ENCODE results near the gene CACNA1C.
"Not testable (repeated sequence)": the region's sequence is repeated elsewhere in the genome, so short reads cannot be mapped to it uniquely, and the experiment has no call there.

Gene CACNA1C

DNA sequence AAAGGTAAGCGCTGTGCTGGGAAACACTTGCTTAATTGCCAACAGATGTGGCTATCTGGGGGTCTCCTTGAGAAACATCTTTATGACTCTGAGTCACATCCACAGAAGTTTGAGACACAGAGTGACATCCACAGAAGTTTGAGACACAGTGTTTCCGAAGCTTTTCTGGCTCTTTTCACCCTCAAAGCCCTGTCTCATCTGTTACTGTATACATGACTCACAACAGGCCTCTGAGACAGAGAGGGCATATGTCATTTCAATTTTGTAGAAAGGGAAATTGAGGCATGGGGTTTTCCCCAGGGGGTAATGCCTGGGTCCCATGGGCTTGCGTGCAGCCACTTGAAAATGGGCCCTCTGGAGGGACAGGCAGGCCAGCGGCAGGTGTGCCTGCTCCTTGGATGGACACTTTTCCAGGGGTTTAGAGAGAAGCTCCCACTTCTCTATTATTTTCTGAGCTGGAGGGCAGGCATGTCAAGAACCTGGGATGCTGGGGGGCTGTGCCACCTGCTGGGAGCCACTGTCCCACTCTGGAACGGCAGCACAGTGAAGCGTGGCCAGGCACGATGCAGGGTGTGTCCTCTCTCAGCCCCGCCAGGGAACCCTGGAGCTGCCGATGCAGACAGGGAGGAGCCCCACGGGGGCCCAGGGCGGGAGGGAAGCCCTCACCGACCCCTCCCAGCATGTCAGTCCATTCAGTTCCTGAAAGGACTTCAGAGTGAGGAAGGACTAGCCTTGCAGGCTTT is 630.7 kb downstream of the CACNA1C start:
- no peak for DNase-seq (ENCODE audit: low spot score)

GRCh38 chr12:2684026-2684325 is 631.2 kb downstream of the CACNA1C start:
- not testable (repeated sequence) for DNase-seq (ENCODE audit: low spot score)

GRCh38 chr12:2685620-2686279 is 633.0 kb downstream of the CACNA1C start:
- DNase-seq (ENCODE audit: low spot score) = not testable (repeated sequence)

GRCh38 chr12:2686280-2686646 is 633.5 kb downstream of the CACNA1C start:
- no peak for DNase-seq (ENCODE audit: low spot score)

DNA sequence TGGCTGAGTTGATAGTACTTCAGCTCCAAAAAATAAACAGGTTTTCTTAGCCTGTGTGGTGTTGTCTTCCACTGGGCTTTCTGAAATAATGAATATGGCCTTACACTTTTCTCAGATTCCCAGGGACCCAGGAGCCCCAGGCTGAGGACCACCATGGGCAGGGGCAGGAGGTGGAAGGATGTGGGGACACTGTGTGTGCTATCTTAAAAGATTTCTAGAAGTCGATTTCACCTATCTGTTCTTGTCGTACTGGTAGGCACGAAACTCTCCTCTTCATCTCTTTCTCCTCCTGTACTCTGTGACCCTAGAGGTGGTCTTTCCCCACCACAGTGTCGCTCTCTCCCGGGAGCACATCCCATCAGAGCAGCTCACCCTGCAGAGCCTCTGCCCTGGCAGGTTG is 634.3 kb downstream of the CACNA1C start:
- no peak for DNase-seq (ENCODE audit: low spot score)

GRCh38 chr12:2687726-2688125 is 634.9 kb downstream of the CACNA1C start:
- no peak for DNase-seq (ENCODE audit: low spot score)

GRCh38 chr12:2688381-2688931 is 635.7 kb downstream of the CACNA1C start:
- no peak for DNase-seq (ENCODE audit: low spot score)

DNA sequence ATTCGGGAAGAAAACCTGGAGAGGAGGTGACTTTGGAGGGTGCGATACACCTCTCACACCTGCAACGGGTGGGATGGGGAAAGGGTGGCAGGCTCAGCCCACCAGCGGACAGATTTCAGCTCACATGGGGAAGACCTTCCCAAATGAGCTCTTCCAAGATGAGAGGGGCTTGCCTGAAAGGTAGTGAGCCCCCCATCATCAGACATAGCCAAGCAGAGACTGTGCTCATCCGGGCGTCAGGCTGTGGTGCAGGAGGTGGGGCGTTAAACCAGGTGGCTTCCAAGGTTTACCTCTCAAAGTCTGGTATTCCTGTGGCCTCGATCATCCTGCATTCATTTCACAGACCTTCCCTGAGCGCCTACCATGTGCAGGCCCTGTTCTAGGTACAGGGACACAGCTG is 636.6 kb downstream of the CACNA1C start:
- DNase-seq (ENCODE audit: low spot score) = no peak

- DNase-seq (ENCODE audit: low spot score) = no peak
These were observed 637.1 kb downstream of the CACNA1C start for GRCh38 chr12:2689879-2690278.

DNA sequence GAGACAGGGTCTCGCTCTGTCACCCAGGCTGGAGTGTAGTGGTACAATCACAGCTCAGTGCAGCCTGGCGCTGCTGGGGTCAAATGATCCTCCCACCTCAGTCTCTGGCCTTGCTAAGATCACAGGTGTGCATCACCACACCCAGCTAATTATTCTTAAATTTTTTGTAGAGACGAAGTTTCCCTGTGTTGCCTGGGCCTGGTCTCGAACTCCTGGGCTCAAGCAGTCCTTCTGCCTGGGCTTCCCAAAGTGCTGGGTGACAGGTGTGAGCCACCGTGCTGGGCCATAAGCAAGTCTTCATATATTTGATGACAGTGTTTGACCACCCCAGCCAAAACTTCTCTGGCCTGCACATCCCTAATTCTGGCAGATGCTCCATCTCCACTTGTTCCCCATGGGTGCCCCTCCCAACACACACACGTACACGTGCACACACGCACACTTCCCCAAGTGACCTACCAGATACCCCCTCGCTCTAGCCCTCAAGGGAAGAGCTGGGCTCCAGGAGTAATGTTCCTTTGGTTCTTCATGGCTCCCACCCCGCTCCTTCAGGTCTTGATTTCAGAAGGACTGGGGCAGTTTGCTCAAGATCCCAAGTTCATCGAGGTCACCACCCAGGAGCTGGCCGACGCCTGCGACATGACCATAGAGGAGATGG is 637.7 kb downstream of the CACNA1C start:
- DNase-seq (ENCODE audit: low spot score) = no peak

GRCh38 chr12:2691006-2691344 is 638.2 kb downstream of the CACNA1C start:
- DNase-seq (ENCODE audit: low spot score) = no peak

DNA sequence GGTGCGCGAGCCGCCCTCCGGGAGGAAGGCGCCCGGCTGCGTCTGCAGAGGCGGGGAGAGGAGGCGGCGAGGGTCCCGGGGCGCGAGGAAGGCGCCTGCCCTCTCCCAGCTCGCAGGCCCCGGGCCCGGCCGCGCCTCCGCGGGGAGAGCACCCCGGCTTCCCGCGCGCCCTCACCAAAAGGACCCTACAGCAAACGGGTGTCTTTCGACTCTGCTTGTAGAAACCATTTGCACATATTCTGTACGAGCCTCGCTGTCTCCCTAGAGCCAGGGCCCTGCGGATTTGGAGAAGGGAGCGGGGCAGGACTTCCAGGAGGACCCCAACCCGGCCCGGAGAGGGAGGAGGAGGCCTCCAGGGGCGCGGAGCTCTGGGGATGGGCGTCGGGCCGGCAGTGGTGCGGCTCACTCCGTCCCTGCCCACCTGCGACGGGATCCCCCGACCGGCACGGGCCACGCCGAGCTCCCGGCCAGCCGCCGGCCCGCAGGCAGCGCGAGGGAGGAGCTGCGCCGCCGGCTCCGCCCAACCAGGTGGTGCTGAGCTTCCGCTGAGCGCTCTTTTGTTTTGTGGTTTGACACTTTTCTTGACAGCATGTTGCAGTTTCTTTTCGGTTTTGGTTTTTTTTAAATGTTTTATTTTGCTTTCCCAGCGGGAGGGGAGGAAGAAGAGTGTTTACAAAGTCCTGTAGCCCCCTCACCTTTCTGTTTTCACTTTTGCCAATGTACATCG is 638.7 kb downstream of the CACNA1C start:
- DNase-seq (ENCODE audit: low spot score) = no peak

GRCh38 chr12:2692080-2692479 is 639.3 kb downstream of the CACNA1C start:
- no peak for DNase-seq (ENCODE audit: low spot score)

GRCh38 chr12:2693244-2693860 is 640.6 kb downstream of the CACNA1C start:
- DNase-seq (ENCODE audit: low spot score) = no peak

DNA sequence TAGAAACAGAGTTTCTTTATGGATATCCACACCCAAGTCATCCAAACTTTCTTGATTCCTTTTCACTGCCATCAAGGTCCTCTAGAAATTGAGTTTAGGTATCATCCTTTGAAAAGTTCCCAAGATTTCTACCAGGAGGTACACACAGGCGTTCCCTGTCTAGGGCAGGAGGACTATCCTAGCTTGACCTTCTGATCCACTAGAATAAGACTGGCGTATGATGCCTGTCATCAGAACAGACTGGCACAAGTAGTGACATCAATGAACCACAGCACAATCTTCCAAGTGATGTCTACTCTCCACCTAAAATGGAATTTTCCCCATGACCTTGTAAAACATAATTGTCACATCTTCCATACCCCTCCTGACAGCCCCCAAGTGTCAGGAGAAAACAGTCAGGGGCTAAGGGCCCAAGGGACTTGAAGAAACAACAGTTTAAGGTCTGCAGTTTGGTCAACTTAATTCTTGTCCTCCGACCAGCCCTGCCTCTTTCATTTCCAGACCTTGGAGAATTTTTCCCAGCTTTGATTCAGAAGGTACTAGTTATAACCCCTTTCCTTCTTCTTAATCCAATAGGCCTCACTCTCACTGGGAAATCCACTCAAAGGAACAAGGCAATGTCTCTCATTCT is 641.3 kb downstream of the CACNA1C start:
- DNase-seq (ENCODE audit: low spot score) = no peak

GRCh38 chr12:2696136-2696535 is 643.3 kb downstream of the CACNA1C start:
- no peak for DNase-seq (ENCODE audit: low spot score)

- DNase-seq (ENCODE audit: low spot score) = no peak
These were observed 644.4 kb downstream of the CACNA1C start for GRCh38 chr12:2697057-2697800.

- no peak for DNase-seq (ENCODE audit: low spot score)
These were observed 645.8 kb downstream of the CACNA1C start for GRCh38 chr12:2698566-2698965.

DNA sequence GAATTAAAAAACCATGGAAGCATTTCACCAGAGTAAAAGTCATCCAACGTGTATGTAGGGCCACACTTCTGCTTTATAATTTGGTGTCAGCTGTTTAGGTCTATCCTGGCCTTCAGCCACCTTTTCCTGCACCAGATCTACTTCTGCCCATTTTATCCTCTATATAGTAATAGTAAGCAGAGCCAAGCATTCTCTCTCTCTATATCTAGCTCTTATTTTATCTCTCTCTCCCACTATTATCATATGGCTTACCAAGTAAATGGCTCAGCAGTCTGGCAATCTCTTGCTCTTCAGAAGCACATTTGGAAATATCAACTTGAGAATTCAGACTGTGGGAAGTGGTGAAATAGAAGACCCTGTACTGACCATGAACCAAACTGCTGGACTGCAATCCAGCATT is 657.9 kb downstream of the CACNA1C start:
- no peak for DNase-seq (ENCODE audit: low spot score)

- no peak for DNase-seq (ENCODE audit: low spot score)
These were observed 666.6 kb downstream of the CACNA1C start for GRCh38 chr12:2719392-2719791.

- no peak for DNase-seq (ENCODE audit: low spot score)
These were observed 670.0 kb downstream of the CACNA1C start for GRCh38 chr12:2722806-2723205.

Data from SK-N-DZ (cell line).